CD8-positive, alpha-beta memory T cell (primary cell): ENCODE measurements around the gene CEP152. TPM values are rescaled to one million over a fixed set of nuclear protein-coding genes. Genes with fewer than 3 reads are reported as not detected.
A peak's percentile ranks its signal among the peaks of the same experiment; 100 is the strongest.
"Not testable (repeated sequence)": the region's sequence is repeated elsewhere in the genome, so short reads cannot be mapped to it uniquely, and the experiment has no call there.

Source experiments
- CTCF ChIA-PET: fragments of 350-600 bp; sonication (Branson Sonifier 250); formaldehyde crosslinking; loops from one replicate; lab custom pipeline; 2021; ENCODE audit warnings: antibody characterized with exemption; lab: Charles Lee
- POLR2A ChIA-PET: fragments of 350-600 bp; sonication (Branson Sonifier 250); formaldehyde crosslinking; loops from one replicate; lab custom pipeline; 2021; ENCODE audit warnings: antibody characterized with exemption; lab: Charles Lee
- DNase-seq, 5 donors: peaks; one replicate each; pipeline versions ENCODE4 v3.0.0 to v3.0.0-alpha.2; 2020 to 2022; ENCODE audit warnings: mixed read lengths in 1 of 5
- H3K27ac ChIP-seq: one replicate; pipeline ENCODE4 v1.7.0; 2013; ENCODE audit warnings: low read depth, mild to moderate bottlenecking, low read length, moderate library complexity
- H3K27me3 ChIP-seq: 2 replicates; pipeline ENCODE4 v1.7.0; 2013; ENCODE audit warnings: low read length, mild to moderate bottlenecking; ENCODE audit not compliant: insufficient read depth, poor library complexity, severe bottlenecking
- H3K36me3 ChIP-seq: 2 replicates; pipeline ENCODE4 v1.7.0; 2013; ENCODE audit warnings: mild to moderate bottlenecking, low read length, moderate library complexity; ENCODE audit not compliant: insufficient read depth
- H3K4me1 ChIP-seq: 2 replicates; pipeline ENCODE4 v1.7.0; 2013; ENCODE audit warnings: mild to moderate bottlenecking, low read length, moderate library complexity; ENCODE audit not compliant: insufficient read depth
- H3K4me3 ChIP-seq: 2 replicates; pipeline ENCODE4 v1.7.0; 2013; ENCODE audit warnings: mild to moderate bottlenecking, low read length
- H3K9me3 ChIP-seq: 2 replicates; pipeline ENCODE4 v1.7.0; 2013; ENCODE audit warnings: mild to moderate bottlenecking, low read length
- H3K27ac Mint-ChIP-seq, 8 donors: one replicate each; pipeline ENCODE4 v1.8.0; 2020 to 2021; ENCODE audit warnings: mixed read lengths in 8 of 8, mild to moderate bottlenecking in 6 of 8, inconsistent platforms in 3 of 8, moderate library complexity in 3 of 8
- H3K27me3 Mint-ChIP-seq, 2 donors: one replicate each; pipeline ENCODE4 v1.8.0; 2020 to 2021; ENCODE audit warnings: mixed read lengths in 2 of 2, mild to moderate bottlenecking in 1 of 2, moderate library complexity in 1 of 2
- H3K36me3 Mint-ChIP-seq, 3 donors: one replicate each; pipeline ENCODE4 v1.8.0; 2020 to 2021; ENCODE audit warnings: mixed read lengths in 3 of 3, inconsistent platforms in 1 of 3, mild to moderate bottlenecking in 1 of 3
- H3K4me1 Mint-ChIP-seq, 3 donors: one replicate each; pipeline ENCODE4 v1.8.0; 2020 to 2021; ENCODE audit warnings: mixed read lengths in 3 of 3, inconsistent platforms in 1 of 3, mild to moderate bottlenecking in 1 of 3
- H3K4me3 Mint-ChIP-seq, 7 donors: one replicate each; pipeline ENCODE4 v1.8.0; 2020 to 2021; ENCODE audit warnings: mixed read lengths in 7 of 7, mild to moderate bottlenecking in 6 of 7, moderate library complexity in 4 of 7, inconsistent platforms in 2 of 7
- H3K9me3 Mint-ChIP-seq, 5 donors: one replicate each; pipeline ENCODE4 v1.8.0; 2020 to 2022; ENCODE audit warnings: mixed read lengths in 5 of 5, mild to moderate bottlenecking in 3 of 5, moderate library complexity in 2 of 5, inconsistent platforms in 1 of 5
- polyA plus RNA-seq: library from polyadenylated mRNA; unstranded; fragments of 300-500 nt; fragmentation: Illumina TruSeq; gene quantifications from one replicate; pipeline ENCODE4 v1.2.3, GENCODE V29; 2021
- total RNA-seq, 2 experiments: library from RNA; stranded (reverse); gene quantifications; one replicate each; pipeline ENCODE4 v1.2.3, GENCODE V29; 2021

Gene CEP152
- total RNA-seq (10 to 100 TPM; 19.7 to 20.7 TPM), polyA plus RNA-seq (6.5 TPM)

GRCh38 chr15:48810414-48811324, at the start of gene CEP152:
Gene CEP152, minus strand, starts transcription at chr15:48811069. Its CDS starts 5,420 bp downstream, at chr15:48805649.
- H3K27me3 ChIP-seq: no peaks in the 10 kb centered on the region
- ChIA-PET CTCF (interaction anchor here (0.8 to 1.7 kb wide), 4 partner anchors 10 to 67 kb away, joined by 3 to 5 read pairs (median 4); partner anchors contain the start of gene EID1), POLR2A (interaction anchor here (0.6 to 2.7 kb wide), 8 partner anchors 67 to 1549 kb away, joined by 3 to 15 read pairs (median 4); partner anchors contain the start of genes COPS2, DTWD1, EID1 and FAM227B)
- peak within 1 kb of the TSS; percentile 69 for H3K27ac ChIP-seq
- no peaks in the 10 kb centered on the region for H3K36me3 ChIP-seq
- DNase-seq: peak; percentile 97 to 99 (median 98)
- Mint-ChIP-seq H3K27me3 (peaks cover 5% of the 10 kb centered on the region in 2 donors), H3K36me3 (peaks cover 0 to 8% (median 0%) of the 10 kb centered on the region in 3 donors), H3K27ac (peak within 1 kb of the TSS; percentile 70 to 97 (median 90)), H3K9me3 (no peaks in the 10 kb centered on the region), H3K4me1 (peaks cover 15 to 38% (median 34%) of the 10 kb centered on the region in 3 donors), H3K4me3 (peak within 1 kb of the TSS; percentile 89 to 98 (median 93))
- H3K4me3 ChIP-seq: peak within 1 kb of the TSS; percentile 84
- peaks cover 14% of the 10 kb centered on the region for H3K4me1 ChIP-seq
- no peaks in the 10 kb centered on the region for H3K9me3 ChIP-seq

- no peaks in the 10 kb centered on the region for H3K4me1 ChIP-seq
- Mint-ChIP-seq H3K27ac (no peak overlapping the region), H3K27me3 (peaks cover 0 to 3% of the 10 kb centered on the region in 2 donors), H3K36me3 (no peaks in the 10 kb centered on the region), H3K4me1 (peaks cover 0 to 5% (median 0%) of the 10 kb centered on the region in 3 donors), H3K9me3 (peaks cover 0 to 2% (median 0%) of the 10 kb centered on the region in 5 donors), H3K4me3 (no peak overlapping the region)
- POLR2A ChIA-PET: no interaction called here
- H3K27ac ChIP-seq: no peak overlapping the region
- no peak overlapping the region for H3K4me3 ChIP-seq
- no peaks in the 10 kb centered on the region for H3K36me3 ChIP-seq
- CTCF ChIA-PET: interaction anchor here (1.3 to 5.3 kb wide), 3 partner anchors 562 to 1286 kb away, joined by 4 to 38 read pairs (median 4); partner anchors contain the start of gene FGF7
- H3K27me3 ChIP-seq: no peaks in the 10 kb centered on the region
- H3K9me3 ChIP-seq: no peaks in the 10 kb centered on the region
- no peak for DNase-seq
These were observed 48.6 kb upstream of the CEP152 start for GRCh38 chr15:48859426-48859825.

GRCh38 chr15:48858401-48858800, 47.5 kb upstream of the CEP152 start:
- no peak overlapping the region for H3K4me3 ChIP-seq
- no peaks in the 10 kb centered on the region for H3K36me3 Mint-ChIP-seq
- DNase-seq: no peak
- CTCF ChIA-PET: interaction anchor here (1.3 to 5.3 kb wide), 4 partner anchors 563 to 1287 kb away, joined by 3 to 38 read pairs (median 4); partner anchors contain the start of gene FGF7
- H3K9me3 Mint-ChIP-seq: peaks cover 0 to 2% (median 0%) of the 10 kb centered on the region in 5 donors
- H3K4me3 Mint-ChIP-seq: no peak overlapping the region
- no peaks in the 10 kb centered on the region for H3K27me3 ChIP-seq
- H3K27ac Mint-ChIP-seq: no peak overlapping the region
- H3K27ac ChIP-seq: peak overlapping the region; percentile 41
- no peaks in the 10 kb centered on the region for H3K4me1 ChIP-seq
- no peaks in the 10 kb centered on the region for H3K9me3 ChIP-seq
- peaks cover 0 to 3% of the 10 kb centered on the region in 2 donors for H3K27me3 Mint-ChIP-seq
- peaks cover 0 to 5% (median 0%) of the 10 kb centered on the region in 3 donors for H3K4me1 Mint-ChIP-seq
- POLR2A ChIA-PET: no interaction called here
- no peaks in the 10 kb centered on the region for H3K36me3 ChIP-seq

GRCh38 chr15:48856942-48857341, 46.1 kb upstream of the CEP152 start:
- ChIA-PET CTCF (interaction anchor here (1.4 kb wide), 1 partner anchor 566 kb away, joined by 3 read pairs; no protein-coding TSS in a partner anchor), POLR2A (no interaction called here)
- no peak for DNase-seq
- Mint-ChIP-seq H3K27ac (no peak overlapping the region), H3K4me3 (no peak overlapping the region), H3K4me1 (peaks cover 0 to 3% (median 0%) of the 10 kb centered on the region in 3 donors), H3K27me3 (peaks cover 0 to 4% of the 10 kb centered on the region in 2 donors), H3K36me3 (no peaks in the 10 kb centered on the region), H3K9me3 (peaks cover 0 to 2% (median 0%) of the 10 kb centered on the region in 5 donors)
- H3K4me1 ChIP-seq: no peaks in the 10 kb centered on the region
- H3K9me3 ChIP-seq: no peaks in the 10 kb centered on the region
- H3K4me3 ChIP-seq: no peak overlapping the region
- H3K27me3 ChIP-seq: no peaks in the 10 kb centered on the region
- H3K27ac ChIP-seq: no peak overlapping the region
- H3K36me3 ChIP-seq: no peaks in the 10 kb centered on the region

GRCh38 chr15:48855501-48856440, 44.9 kb upstream of the CEP152 start:
- Histone ChIP-seq H3K36me3 (no peaks in the 10 kb centered on the region), H3K9me3 (no peaks in the 10 kb centered on the region), H3K27me3 (no peaks in the 10 kb centered on the region), H3K4me1 (no peaks in the 10 kb centered on the region), H3K4me3 (no peak overlapping the region), H3K27ac (no peak overlapping the region)
- CTCF ChIA-PET: interaction anchor here (0.7 kb wide), 1 partner anchor 567 kb away, joined by 3 read pairs; the partner anchor contains the start of gene FGF7
- peaks cover 0 to 11% of the 10 kb centered on the region in 2 donors for H3K27me3 Mint-ChIP-seq
- H3K27ac Mint-ChIP-seq: no peak overlapping the region
- no peaks in the 10 kb centered on the region for H3K36me3 Mint-ChIP-seq
- POLR2A ChIA-PET: no interaction called here
- DNase-seq: no peak
- no peaks in the 10 kb centered on the region for H3K4me1 Mint-ChIP-seq
- H3K9me3 Mint-ChIP-seq: peaks cover 0 to 2% (median 0%) of the 10 kb centered on the region in 5 donors
- no peak overlapping the region for H3K4me3 Mint-ChIP-seq

GRCh38 chr15:48854434-48854833, 43.6 kb upstream of the CEP152 start:
- H3K36me3 ChIP-seq, H3K4me3 Mint-ChIP-seq, H3K9me3 Mint-ChIP-seq, CTCF ChIA-PET, H3K27ac Mint-ChIP-seq, DNase-seq, POLR2A ChIA-PET, H3K9me3 ChIP-seq, H3K27ac ChIP-seq, H3K36me3 Mint-ChIP-seq, H3K4me1 Mint-ChIP-seq, H3K4me3 ChIP-seq, H3K4me1 ChIP-seq, H3K27me3 ChIP-seq: not testable (repeated sequence)
- H3K27me3 Mint-ChIP-seq: peaks cover under 1 to 11% of the 10 kb centered on the region in 2 donors

- H3K27ac ChIP-seq: no peak overlapping the region
- Mint-ChIP-seq H3K9me3 (peaks cover 0 to 2% (median 0%) of the 10 kb centered on the region in 5 donors), H3K4me1 (no peaks in the 10 kb centered on the region), H3K27ac (no peak overlapping the region), H3K27me3 (peaks cover 7 to 22% of the 10 kb centered on the region in 2 donors), H3K36me3 (no peaks in the 10 kb centered on the region), H3K4me3 (no peak overlapping the region)
- no peaks in the 10 kb centered on the region for H3K27me3 ChIP-seq
- no peak for DNase-seq
- no peak overlapping the region for H3K4me3 ChIP-seq
- POLR2A ChIA-PET: no interaction called here
- H3K4me1 ChIP-seq: no peaks in the 10 kb centered on the region
- CTCF ChIA-PET: no interaction called here
- H3K9me3 ChIP-seq: no peaks in the 10 kb centered on the region
- H3K36me3 ChIP-seq: no peaks in the 10 kb centered on the region
These were observed 41.1 kb upstream of the CEP152 start for GRCh38 chr15:48851956-48852355.
